Cardiac muscle cell (in vitro differentiated cells and primary cell): Measurements from ENCODE around the gene TBXAS1. TPM values are rescaled to one million over a fixed set of nuclear protein-coding genes. Genes with fewer than 3 reads are reported as not detected.

Experiments
- DNase-seq, 2 donors: peaks; one replicate each; pipeline versions ENCODE4 v3.0.0 to v3.0.0-alpha.2; 2010 to 2017; ENCODE audit warnings: low read depth in 1 of 2, low spot score in 1 of 2
- H3K27ac ChIP-seq: fragments of 200-600 bp; sonication (generic); 2 replicates; pipeline ENCODE4 v1.5.1; 2016
- H3K27me3 ChIP-seq: fragments of 200-600 bp; sonication (generic); 2 replicates; pipeline ENCODE4 v1.6.0; 2016; ENCODE audit warnings: control low read depth
- H3K36me3 ChIP-seq: fragments of 200-600 bp; sonication (generic); 2 replicates; pipeline ENCODE4 v1.5.1; 2016; ENCODE audit warnings: control low read depth
- H3K4me1 ChIP-seq: fragments of 200-600 bp; sonication (generic); 2 replicates; pipeline ENCODE4 v1.8.1; 2017; ENCODE audit warnings: low read depth, mild to moderate bottlenecking, mixed run types
- H3K4me3 ChIP-seq: fragments of 200-600 bp; sonication (generic); 2 replicates; pipeline ENCODE4 v1.5.1; 2016; ENCODE audit warnings: mild to moderate bottlenecking
- H3K9me3 ChIP-seq: fragments of 200-600 bp; sonication (generic); 2 replicates; pipeline ENCODE4 v1.5.1; 2017; ENCODE audit warnings: low read depth, mild to moderate bottlenecking, control low read depth
- polyA plus RNA-seq: library from polyadenylated mRNA; unstranded; fragments of >200 nt; fragmentation: Nextera tagmentation; extraction: Ambion mirVana; gene quantifications from 2 replicates; pipeline ENCODE4 v1.2.1, GENCODE V29; 2016
- total RNA-seq: library from RNA; depleted of rRNA; stranded (reverse); fragments of >200 nt; gene quantifications from 2 replicates; pipeline ENCODE4 v1.2.3, GENCODE V29; 2016
- TF ChIP-seq, protein P1 (sequence below): IDR thresholded peaks from 2 replicates; pipeline ENCODE4 v1.5.1; 2012; ENCODE audit warnings: low read depth, mild to moderate bottlenecking, low read length

The TBXAS1 gene
- total and polyA plus RNA-seq, 2 experiments from 2014 or later: 0.83 to 6.2 TPM

DNA sequence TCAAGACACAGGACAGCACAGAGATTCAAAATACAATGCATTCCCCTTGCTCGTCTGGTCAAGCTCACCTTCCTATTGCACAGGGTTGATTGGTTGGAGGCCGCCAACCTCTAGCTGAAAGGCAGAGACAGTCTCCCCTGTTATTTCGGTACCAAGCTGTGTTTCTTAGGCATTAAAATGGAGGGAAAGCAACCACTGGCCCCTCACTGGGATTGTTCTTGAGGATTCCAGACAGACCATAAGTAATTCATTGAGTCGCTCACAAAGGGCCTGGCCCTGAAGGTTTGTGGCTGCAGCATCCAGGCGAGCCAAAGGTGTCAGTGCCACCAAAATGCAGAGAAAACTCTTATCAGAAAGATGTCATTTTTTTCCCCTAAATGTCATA, 152.4 kb downstream of the TBXAS1 start:
- TF ChIP-seq, protein P1, sequence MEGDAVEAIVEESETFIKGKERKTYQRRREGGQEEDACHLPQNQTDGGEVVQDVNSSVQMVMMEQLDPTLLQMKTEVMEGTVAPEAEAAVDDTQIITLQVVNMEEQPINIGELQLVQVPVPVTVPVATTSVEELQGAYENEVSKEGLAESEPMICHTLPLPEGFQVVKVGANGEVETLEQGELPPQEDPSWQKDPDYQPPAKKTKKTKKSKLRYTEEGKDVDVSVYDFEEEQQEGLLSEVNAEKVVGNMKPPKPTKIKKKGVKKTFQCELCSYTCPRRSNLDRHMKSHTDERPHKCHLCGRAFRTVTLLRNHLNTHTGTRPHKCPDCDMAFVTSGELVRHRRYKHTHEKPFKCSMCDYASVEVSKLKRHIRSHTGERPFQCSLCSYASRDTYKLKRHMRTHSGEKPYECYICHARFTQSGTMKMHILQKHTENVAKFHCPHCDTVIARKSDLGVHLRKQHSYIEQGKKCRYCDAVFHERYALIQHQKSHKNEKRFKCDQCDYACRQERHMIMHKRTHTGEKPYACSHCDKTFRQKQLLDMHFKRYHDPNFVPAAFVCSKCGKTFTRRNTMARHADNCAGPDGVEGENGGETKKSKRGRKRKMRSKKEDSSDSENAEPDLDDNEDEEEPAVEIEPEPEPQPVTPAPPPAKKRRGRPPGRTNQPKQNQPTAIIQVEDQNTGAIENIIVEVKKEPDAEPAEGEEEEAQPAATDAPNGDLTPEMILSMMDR: no peak
- Histone ChIP-seq H3K9me3 (no peaks in the 10 kb centered on the region), H3K4me1 (peaks cover 2% of the 10 kb centered on the region), H3K4me3 (no peak overlapping the region), H3K36me3 (no peaks in the 10 kb centered on the region), H3K27me3 (no peaks in the 10 kb centered on the region), H3K27ac (no peak overlapping the region)
- no peak for DNase-seq

DNA sequence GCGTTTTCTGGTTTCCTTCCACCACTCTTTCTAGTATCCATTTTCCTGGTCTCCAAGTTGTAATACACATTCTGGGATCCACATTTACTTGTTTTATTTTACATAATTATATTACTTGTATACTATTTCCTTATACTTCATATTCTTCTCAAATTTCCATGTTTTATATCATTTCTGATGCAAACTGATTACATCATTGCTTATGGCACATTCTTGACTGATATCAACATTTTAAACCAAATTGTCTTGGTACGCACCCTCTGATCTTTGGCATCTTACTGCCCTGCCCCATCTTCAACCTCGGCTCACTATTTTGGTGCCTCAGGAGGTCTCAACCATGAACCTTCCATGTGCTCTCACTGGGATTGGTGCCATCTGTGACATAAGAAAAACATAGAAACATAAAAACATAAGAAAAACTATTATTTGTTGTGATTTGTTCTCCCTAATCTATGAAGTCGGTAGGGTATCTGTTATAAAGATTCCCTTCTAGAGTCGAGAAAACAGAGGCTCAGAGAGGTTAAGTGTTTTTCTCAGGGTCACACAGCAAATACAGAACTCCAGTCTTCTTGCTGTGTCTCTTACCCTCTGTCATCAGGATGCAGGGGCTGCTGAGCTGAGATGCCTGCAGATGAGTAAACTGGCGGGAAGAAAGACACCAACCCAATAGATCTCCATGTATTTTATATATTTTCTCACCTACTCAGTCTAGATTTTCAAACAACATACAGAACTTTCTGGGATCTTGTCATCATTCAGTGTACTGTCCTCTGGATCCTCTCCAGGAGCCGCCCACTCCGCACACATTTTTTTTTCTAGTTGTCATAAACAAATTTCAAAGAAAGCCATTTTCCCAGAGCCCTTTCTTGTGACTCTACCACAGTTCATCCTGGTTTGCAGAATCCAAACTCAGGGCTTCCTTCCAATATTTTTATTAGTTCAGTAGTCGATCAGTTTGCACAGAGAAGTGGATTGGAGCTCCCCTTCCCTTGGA, 154.2 kb downstream of the TBXAS1 start:
- DNase-seq: no peak
- Histone ChIP-seq H3K36me3 (no peaks in the 10 kb centered on the region), H3K4me3 (no peak overlapping the region), H3K9me3 (no peaks in the 10 kb centered on the region), H3K27ac (no peak overlapping the region), H3K4me1 (peaks cover 2% of the 10 kb centered on the region), H3K27me3 (no peaks in the 10 kb centered on the region)
- TF ChIP-seq, protein P1: no peak

DNA sequence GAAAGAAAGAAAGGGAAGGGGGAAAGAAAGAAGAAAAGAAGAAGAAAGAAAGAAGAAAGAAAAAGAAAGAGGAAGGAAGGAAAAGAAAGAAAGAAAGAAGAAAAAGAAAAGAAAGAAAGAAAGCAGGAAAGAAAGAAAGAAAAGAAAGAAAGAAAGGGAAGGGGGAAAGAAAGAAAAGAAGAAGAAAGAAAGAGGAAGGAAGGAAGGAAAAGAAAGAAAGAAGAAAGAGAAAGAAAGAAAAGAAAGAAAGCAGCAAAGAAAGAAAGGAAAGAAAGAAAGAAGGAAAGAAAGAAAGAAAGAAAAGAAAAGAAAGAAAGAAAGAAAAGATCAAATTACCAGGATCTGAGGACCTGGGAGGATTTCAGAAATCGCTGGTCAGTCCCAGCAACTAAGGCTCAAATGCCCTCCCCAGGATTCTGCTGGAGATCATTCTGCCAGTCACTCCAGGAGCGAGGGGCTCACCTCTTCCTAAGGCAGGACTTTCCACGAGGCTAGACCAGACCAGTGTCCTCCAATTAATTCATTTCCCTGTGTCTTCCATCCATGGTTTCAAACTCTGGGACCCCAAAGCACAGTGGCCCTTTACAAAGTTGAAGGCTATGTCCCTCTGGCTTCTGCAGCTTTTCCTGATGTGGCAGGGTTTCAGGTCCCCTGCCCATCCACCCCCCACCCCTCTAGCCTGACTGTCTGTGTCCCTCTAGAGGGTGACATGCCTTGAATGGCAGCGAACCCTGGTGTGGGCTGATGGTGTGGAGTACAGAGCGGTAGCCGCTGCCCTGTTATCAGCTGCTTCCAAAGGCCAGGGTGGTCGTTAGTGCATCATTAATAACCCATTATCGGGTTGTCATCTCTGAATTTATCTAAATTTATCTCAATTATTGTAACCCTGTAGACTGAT, 155.8 kb downstream of the TBXAS1 start:
- TF ChIP-seq, protein P1: no peak
- Histone ChIP-seq H3K4me1 (peaks cover 2% of the 10 kb centered on the region), H3K27ac (no peak overlapping the region), H3K27me3 (no peaks in the 10 kb centered on the region), H3K36me3 (no peaks in the 10 kb centered on the region), H3K9me3 (no peaks in the 10 kb centered on the region), H3K4me3 (no peak overlapping the region)
- DNase-seq: no peak

DNA sequence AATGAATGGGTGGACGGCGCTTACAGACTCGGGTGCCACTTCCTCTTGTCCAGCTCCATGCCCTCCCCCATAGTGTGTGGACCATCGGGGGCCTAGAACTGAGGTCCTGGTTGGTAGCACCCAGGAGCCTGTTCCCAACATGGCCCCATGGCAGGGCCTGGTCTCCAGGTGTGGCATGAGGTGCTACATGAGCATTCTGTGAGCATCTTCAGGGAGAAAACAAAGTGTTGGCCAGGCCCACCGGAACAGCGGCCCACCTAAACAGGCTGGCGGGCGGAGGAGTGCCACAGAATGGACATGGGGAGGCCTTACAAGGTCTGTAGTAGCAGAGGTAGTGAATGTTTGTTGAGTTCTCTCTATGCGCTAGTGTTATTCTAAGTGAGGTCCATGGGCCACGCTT, 156.7 kb downstream of the TBXAS1 start:
- Histone ChIP-seq H3K4me3 (no peak overlapping the region), H3K9me3 (no peaks in the 10 kb centered on the region), H3K27ac (no peak overlapping the region), H3K4me1 (peaks cover 2% of the 10 kb centered on the region), H3K36me3 (no peaks in the 10 kb centered on the region), H3K27me3 (no peaks in the 10 kb centered on the region)
- no peak for DNase-seq
- TF ChIP-seq, protein P1: no peak

DNA sequence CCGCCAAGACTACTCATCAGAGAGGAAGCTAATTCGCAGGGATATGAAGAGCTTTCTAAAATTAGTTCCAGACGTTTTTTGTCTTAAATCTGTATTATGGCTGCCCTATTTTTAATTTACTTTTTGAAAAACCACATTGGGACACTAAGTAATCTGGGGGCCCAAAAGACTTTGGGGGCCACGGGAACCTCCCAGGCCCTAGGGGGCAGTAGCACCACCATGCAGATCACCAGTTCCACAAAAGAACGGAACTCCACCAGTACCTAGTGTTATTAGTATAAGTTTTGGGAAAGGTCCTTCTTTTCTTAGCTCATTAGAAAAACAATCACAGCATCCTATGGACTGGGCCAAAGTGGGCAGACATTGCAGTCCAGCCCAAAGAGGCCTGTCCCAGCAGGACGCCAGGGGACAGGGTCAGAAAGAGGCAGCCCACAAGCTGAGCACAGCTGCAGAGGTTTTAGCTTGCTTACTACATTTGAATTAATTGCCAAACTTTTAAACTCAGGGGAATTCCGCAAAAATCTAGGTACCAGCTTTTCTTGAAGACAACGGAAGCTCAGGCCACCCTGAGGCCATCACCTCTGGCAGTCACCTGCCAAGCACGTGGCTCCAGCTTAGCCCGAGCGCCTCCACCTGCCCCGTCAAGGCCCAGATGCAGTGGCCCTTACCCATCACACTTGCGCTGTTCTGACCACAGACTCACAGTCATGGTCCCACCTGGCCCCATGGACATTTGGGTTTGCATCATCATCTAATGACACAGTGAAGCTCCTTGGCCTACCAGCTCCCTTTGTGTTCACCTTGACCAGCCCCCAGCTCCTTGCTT, 158.8 kb downstream of the TBXAS1 start:
- H3K4me1 ChIP-seq: no peaks in the 10 kb centered on the region
- no peak overlapping the region for H3K27ac ChIP-seq
- H3K27me3 ChIP-seq: no peaks in the 10 kb centered on the region
- H3K4me3 ChIP-seq: no peak overlapping the region
- DNase-seq: no peak
- TF ChIP-seq, protein P1: no peak
- no peaks in the 10 kb centered on the region for H3K9me3 ChIP-seq
- H3K36me3 ChIP-seq: no peaks in the 10 kb centered on the region
